ENCODE data around the gene RAF1.

Gene RAF1

DNA sequence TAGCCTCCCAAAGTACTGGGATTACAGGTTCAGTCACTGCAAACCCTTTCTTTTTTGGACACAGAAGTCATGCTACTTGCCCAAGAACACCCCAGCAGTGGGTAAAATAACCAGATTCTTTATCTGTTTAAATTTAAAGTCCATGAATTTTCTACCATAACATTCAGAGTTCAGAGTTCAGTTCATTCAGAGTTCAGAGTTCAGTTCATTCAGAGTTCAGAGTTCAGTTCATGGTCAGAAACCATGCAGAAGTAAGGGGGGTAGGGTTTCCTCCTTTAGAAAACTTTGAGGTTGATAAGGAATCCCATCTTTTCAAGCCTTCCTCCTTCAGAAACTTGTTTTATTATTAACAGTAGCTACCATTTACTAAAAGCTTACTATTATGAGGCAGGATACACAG lies 43.2 kb downstream of the RAF1 start:
- TF ChIP-seq, protein P1, sequence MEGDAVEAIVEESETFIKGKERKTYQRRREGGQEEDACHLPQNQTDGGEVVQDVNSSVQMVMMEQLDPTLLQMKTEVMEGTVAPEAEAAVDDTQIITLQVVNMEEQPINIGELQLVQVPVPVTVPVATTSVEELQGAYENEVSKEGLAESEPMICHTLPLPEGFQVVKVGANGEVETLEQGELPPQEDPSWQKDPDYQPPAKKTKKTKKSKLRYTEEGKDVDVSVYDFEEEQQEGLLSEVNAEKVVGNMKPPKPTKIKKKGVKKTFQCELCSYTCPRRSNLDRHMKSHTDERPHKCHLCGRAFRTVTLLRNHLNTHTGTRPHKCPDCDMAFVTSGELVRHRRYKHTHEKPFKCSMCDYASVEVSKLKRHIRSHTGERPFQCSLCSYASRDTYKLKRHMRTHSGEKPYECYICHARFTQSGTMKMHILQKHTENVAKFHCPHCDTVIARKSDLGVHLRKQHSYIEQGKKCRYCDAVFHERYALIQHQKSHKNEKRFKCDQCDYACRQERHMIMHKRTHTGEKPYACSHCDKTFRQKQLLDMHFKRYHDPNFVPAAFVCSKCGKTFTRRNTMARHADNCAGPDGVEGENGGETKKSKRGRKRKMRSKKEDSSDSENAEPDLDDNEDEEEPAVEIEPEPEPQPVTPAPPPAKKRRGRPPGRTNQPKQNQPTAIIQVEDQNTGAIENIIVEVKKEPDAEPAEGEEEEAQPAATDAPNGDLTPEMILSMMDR (IDR thresholded peaks at IDR 0.05; ENCODE audit: low read depth, low read length, missing control alignments) = no peak
- in situ Hi-C loops (cut with HindIII; ENCODE audit: low sequenced_read_pairs) = no loop called here
- DNase-seq (ENCODE audit: low read depth) = no peak
- H3K4me3 ChIP-seq (ENCODE audit: low read depth, low read length) = no peak overlapping the region

DNA sequence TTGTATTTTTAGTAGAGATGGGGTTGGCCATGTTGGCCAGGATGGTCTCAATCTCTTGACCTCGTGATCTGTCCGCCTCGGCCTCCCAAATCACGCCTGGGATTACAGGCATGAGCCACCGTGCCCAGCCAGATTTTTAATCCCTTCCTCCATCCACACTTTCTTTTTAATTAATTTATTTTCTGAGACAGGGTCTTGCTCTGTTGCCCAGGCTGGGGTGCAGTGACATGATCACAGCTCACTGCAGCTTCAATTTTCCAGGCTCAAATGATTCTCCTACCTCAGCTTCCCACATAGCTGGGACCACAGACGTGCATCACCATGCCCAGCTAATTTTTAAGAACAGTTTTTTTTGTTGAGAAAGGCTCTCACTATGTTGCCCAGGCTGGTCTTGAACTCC lies 43.6 kb downstream of the RAF1 start:
- DNase-seq (ENCODE audit: low read depth) = no peak
- TF ChIP-seq, protein P1 (IDR thresholded peaks at IDR 0.05; ENCODE audit: low read depth, low read length, missing control alignments) = no peak
- in situ Hi-C loops (cut with HindIII; ENCODE audit: low sequenced_read_pairs) = no loop called here
- H3K4me3 ChIP-seq (ENCODE audit: low read depth, low read length) = no peak overlapping the region

DNA sequence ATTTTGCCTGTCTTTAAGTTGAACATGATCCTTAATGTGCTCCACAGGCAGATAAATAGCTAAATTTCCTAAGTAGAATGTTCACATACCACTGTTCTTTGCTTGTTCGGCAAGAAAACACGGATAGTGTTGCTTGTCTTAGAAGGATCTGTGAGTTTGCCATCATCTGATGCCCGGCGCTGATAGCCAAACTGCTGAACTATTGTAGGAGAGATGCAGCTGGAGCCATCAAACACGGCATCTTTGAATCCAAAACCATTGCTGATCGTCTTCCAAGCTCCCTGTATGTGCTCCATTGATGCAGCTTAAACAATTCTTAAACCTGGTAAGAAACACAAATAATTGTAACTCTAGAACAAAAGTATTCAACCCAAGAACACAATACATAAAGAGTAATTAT lies 45.5 kb downstream of the RAF1 start:
- no peak for DNase-seq (ENCODE audit: low read depth)
- in situ Hi-C loops (cut with HindIII; ENCODE audit: low sequenced_read_pairs) = no loop called here

DNA sequence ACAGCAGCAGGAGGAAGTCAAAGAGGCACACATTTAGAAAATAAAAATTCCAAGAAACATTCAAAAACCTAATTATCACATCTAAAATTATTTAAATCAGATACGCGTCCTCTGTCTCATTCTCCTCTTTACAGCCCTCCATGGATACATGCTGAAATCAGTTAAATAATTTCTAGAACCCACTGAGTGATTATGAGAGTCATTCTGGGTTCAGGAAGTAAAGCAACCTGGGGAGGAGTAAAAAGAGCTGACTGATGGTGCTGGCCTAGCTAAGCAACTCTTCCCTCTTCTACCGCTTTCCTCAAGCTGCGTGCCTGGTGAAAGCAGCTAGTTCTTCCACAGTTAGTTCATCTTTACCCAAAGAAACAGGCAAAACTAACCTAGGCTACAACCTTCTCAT lies 48.7 kb downstream of the RAF1 start:
- TF ChIP-seq, protein P1 (IDR thresholded peaks at IDR 0.05; ENCODE audit: low read depth, low read length, missing control alignments) = no peak
- DNase-seq (ENCODE audit: low read depth) = no peak
- H3K4me3 ChIP-seq (ENCODE audit: low read depth, low read length) = no peak overlapping the region
- in situ Hi-C loops (cut with HindIII; ENCODE audit: low sequenced_read_pairs) = no loop called here

More for the DNA sequence above, 45.5 kb downstream of the RAF1 start:
- TF ChIP-seq, protein P1 (IDR thresholded peaks at IDR 0.05; ENCODE audit: low read depth, low read length, missing control alignments) = no peak
- H3K4me3 ChIP-seq (ENCODE audit: low read depth, low read length) = no peak overlapping the region

DNA sequence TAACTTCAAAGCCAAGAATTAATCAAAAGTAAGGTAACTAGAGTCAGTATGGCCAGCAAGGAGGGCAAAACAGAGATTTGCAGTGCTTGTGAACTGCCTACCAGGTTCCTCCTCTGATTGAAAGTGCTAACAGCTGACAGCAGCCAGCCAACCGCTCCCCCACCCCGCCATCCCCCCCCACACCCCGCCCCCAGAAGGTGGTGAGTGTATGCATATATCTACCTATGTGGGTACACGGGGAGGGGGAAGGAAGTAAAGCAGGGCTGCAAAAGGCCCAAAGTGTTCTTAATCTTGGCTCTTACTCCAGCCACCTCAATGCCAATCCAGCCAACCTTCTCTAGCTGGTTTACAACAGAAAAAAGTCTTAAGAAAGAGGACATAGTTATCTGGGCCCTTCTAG lies 50.7 kb downstream of the RAF1 start:
- TF ChIP-seq, protein P1 (IDR thresholded peaks at IDR 0.05; ENCODE audit: low read depth, low read length, missing control alignments) = no peak
- H3K4me3 ChIP-seq (ENCODE audit: low read depth, low read length) = no peak overlapping the region
- no peak for DNase-seq (ENCODE audit: low read depth)
- in situ Hi-C loops (cut with HindIII; ENCODE audit: low sequenced_read_pairs) = no loop called here

DNA sequence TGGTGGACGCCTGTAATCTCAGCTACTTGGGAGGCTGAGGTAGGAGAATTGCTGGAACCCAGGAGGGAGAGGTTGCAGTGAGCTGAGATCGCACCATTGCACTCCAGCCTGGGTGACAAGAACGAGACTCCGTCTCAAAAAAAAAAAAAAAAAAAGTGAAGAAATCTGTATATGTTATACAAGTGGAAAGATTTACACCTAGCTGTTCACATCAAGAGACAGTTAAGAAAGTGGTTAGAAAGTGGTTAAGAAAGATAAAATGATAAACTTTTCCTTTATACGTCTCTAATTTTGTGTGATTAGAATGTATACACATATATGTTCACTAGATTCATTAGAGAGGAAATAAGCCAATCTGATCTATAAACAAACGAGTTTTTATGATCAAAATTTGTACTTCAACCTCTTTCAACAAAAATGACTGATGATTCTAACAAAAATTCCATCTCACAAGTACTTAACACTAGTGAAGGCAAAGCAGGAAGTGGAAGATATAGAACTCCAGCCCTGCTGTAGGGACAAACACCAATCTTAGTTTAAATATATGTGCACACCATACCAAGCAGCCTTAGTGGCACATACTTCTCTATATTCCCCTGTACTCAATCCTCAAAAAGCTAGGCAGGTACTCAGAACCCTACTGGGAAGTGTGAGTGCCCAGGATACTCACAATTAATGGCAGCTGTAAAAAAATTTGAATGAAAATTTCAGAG lies 51.2 kb downstream of the RAF1 start:
- TF ChIP-seq, protein P1 (IDR thresholded peaks at IDR 0.05; ENCODE audit: low read depth, low read length, missing control alignments) = no peak
- no peak overlapping the region for H3K4me3 ChIP-seq (ENCODE audit: low read depth, low read length)
- in situ Hi-C loops (cut with HindIII; ENCODE audit: low sequenced_read_pairs) = no loop called here
- DNase-seq (ENCODE audit: low read depth) = no peak
